Left cardiac atrium (tissue), 4 donors: Measurements from ENCODE around the gene NPBWR2. TPM values are rescaled to one million over a fixed set of nuclear protein-coding genes. Genes with fewer than 3 reads are reported as not detected.
"Not testable (repeated sequence)": the region's sequence is repeated elsewhere in the genome, so short reads cannot be mapped to it uniquely, and the experiment has no call there.

Source experiments
- ATAC-seq, 2 donors: fragments of 200-7000 bp; cut with Tn5 transposase; one replicate each; pipeline ENCODE4 v1.9.1; 2020; ENCODE audit warnings: mild to moderate bottlenecking in 2 of 2, moderate library complexity in 2 of 2
- DNase-seq: peaks from one replicate; pipeline ENCODE4 v3.0.0-alpha.2; 2020
- intact Hi-C, 2 donors: fragments of 100-400 bp; cut with DNase I; formaldehyde crosslinking; loops; one replicate each; pipeline versions ENCODE4 v1.14.1 to v1.15.1; 2022 to 2023
- total RNA-seq, 2 donors: library from RNA; stranded (reverse); fragmentation: NEBNext Ultra II Directional; extraction: Animal tissue kit (Norgen Biotek cat#: 25700); gene quantifications; one replicate each; pipeline ENCODE4 v1.2.1, GENCODE V29; 2021
- donor health status: DM: no; HTN: yes; CAD: no.
- donor health status: DM: no; HTN: yes; CAD: no; lungs with severe emphysema.
- donor health status: DM: yes; HTN: yes; CAD: no.
- donor health status: Dilated cardiomyopathy.

Gene NPBWR2
- total RNA-seq, 2 donors from 2014 or later = not detected

GRCh38 chr20:64095455-64095854 lies 11.9 kb downstream of the NPBWR2 start:
- intact Hi-C loops = no loop called here
- DNase-seq (no peak), ATAC-seq (no peak)

- DNase-seq (no peak), ATAC-seq (no peak)
- intact Hi-C loops = no loop called here
Measured at GRCh38 chr20:64093013-64093503, 14.3 kb downstream of the NPBWR2 start.

GRCh38 chr20:64092258-64093012 lies 14.9 kb downstream of the NPBWR2 start:
- no peak for DNase-seq
- ATAC-seq = no peak
- intact Hi-C loops = no loop called here

GRCh38 chr20:64091770-64092169 lies 15.6 kb downstream of the NPBWR2 start:
- DNase-seq (no peak), ATAC-seq (peak in 1 of 2 donors; percentile 22)
- intact Hi-C loops = no loop called here

GRCh38 chr20:64091340-64091739 lies 16.0 kb downstream of the NPBWR2 start:
- intact Hi-C loops = no loop called here
- ATAC-seq (no peak), DNase-seq (no peak)

GRCh38 chr20:64090165-64090564 lies 17.2 kb downstream of the NPBWR2 start:
- intact Hi-C loops = no loop called here
- ATAC-seq (no peak), DNase-seq (no peak)

GRCh38 chr20:64088586-64088985 lies 18.8 kb downstream of the NPBWR2 start:
- DNase-seq, ATAC-seq, intact Hi-C loops: not testable (repeated sequence)

GRCh38 chr20:64087226-64087825 lies 20.0 kb downstream of the NPBWR2 start:
- DNase-seq, intact Hi-C loops, ATAC-seq: not testable (repeated sequence)

GRCh38 chr20:64086801-64087200 lies 20.6 kb downstream of the NPBWR2 start:
- no peak for DNase-seq
- no peak for ATAC-seq
- intact Hi-C loops = no loop called here

GRCh38 chr20:64084685-64085152 lies 22.6 kb downstream of the NPBWR2 start:
- DNase-seq (no peak), ATAC-seq (no peak)
- intact Hi-C loops = no loop called here

- ATAC-seq = no peak
- intact Hi-C loops = loop anchor here in 1 of 2 donors (1.0 kb wide), 1 partner anchor 36 kb away; no protein-coding TSS in a partner anchor
- no peak for DNase-seq
Measured at GRCh38 chr20:64083804-64084684, 23.3 kb downstream of the NPBWR2 start, which contains the start of gene LKAAEAR1. Gene LKAAEAR1 (minus strand): TSS chr20:64084398. CDS start chr20:64084219, 179 bp downstream.

GRCh38 chr20:64083378-64083803 lies 24.0 kb downstream of the NPBWR2 start:
- intact Hi-C loops = loop anchor here in 1 of 2 donors (1.0 kb wide), 1 partner anchor 37 kb away; no protein-coding TSS in a partner anchor
- ATAC-seq (peak; percentile 64 to 68), DNase-seq (peak; percentile 84)

GRCh38 chr20:64082820-64083377 lies 24.5 kb downstream of the NPBWR2 start:
- DNase-seq (no peak), ATAC-seq (no peak)
- intact Hi-C loops = loop anchor here in 1 of 2 donors (1.0 kb wide), 1 partner anchor 37 kb away; no protein-coding TSS in a partner anchor

- ATAC-seq (no peak), DNase-seq (no peak)
- intact Hi-C loops = no loop called here
Measured at GRCh38 chr20:64082126-64082731, 25.1 kb downstream of the NPBWR2 start.

- DNase-seq (no peak), ATAC-seq (no peak)
- intact Hi-C loops = no loop called here
Measured at GRCh38 chr20:64081624-64081964, 25.8 kb downstream of the NPBWR2 start.

GRCh38 chr20:64080813-64081623 lies 26.3 kb downstream of the NPBWR2 start:
- DNase-seq = no peak
- no peak for ATAC-seq
- intact Hi-C loops = no loop called here

- ATAC-seq (no peak), DNase-seq (no peak)
- intact Hi-C loops = no loop called here
Measured at GRCh38 chr20:64080013-64080812, 27.2 kb downstream of the NPBWR2 start, which contains the start of gene OPRL1. Gene OPRL1 (plus strand): TSS chr20:64080082. CDS start chr20:64092721, 12,639 bp downstream.
